CD4-positive, alpha-beta T cell treated with Interleukin-6 for 4 hours (primary cell): ENCODE measurements around the gene FAM83F.

Source experiments
- DNase-seq: peaks from one replicate; pipeline ENCODE4 v3.0.0-alpha.2; 2020; ENCODE audit warnings: mixed read lengths

Gene FAM83F

GRCh38 chr22:40039482-40040115 is 44.8 kb downstream of the FAM83F start:
- no peak for DNase-seq

GRCh38 chr22:40040927-40041326 is 46.2 kb downstream of the FAM83F start:
- no peak for DNase-seq

GRCh38 chr22:40041366-40042137 is 46.8 kb downstream of the FAM83F start:
- DNase-seq = no peak

GRCh38 chr22:40042312-40042711 is 47.6 kb downstream of the FAM83F start:
- no peak for DNase-seq

- DNase-seq = no peak
Measured at GRCh38 chr22:40043081-40043480, 48.3 kb downstream of the FAM83F start.

- DNase-seq = no peak
Measured at GRCh38 chr22:40043793-40044101, 49.0 kb downstream of the FAM83F start.

- DNase-seq = peak; percentile 97
Measured at GRCh38 chr22:40044102-40044869, 49.5 kb downstream of the FAM83F start.

GRCh38 chr22:40044870-40045834 is 50.4 kb downstream of the FAM83F start:
- peak; percentile 84 for DNase-seq

- DNase-seq = peak; percentile 23
Measured at GRCh38 chr22:40046126-40046525, 51.4 kb downstream of the FAM83F start.

GRCh38 chr22:40050258-40050657 is 55.5 kb downstream of the FAM83F start:
- no peak for DNase-seq

GRCh38 chr22:40051322-40051721 is 56.6 kb downstream of the FAM83F start:
- peak; percentile 23 for DNase-seq

- DNase-seq = no peak
Measured at GRCh38 chr22:40053460-40053859, 58.7 kb downstream of the FAM83F start.

- no peak for DNase-seq
Measured at GRCh38 chr22:40054486-40054885, 59.7 kb downstream of the FAM83F start.

- DNase-seq = no peak
Measured at GRCh38 chr22:40055143-40055883, 60.6 kb downstream of the FAM83F start.

GRCh38 chr22:40056154-40056553 is 61.4 kb downstream of the FAM83F start:
- no peak for DNase-seq

GRCh38 chr22:40056559-40056958 is 61.8 kb downstream of the FAM83F start:
- DNase-seq = no peak

GRCh38 chr22:40057652-40058051 is 62.9 kb downstream of the FAM83F start:
- DNase-seq = no peak

- DNase-seq = peak; percentile 26
Measured at GRCh38 chr22:40058265-40058664, 63.5 kb downstream of the FAM83F start.

GRCh38 chr22:40065981-40066380 is 71.2 kb downstream of the FAM83F start:
- no peak for DNase-seq

- no peak for DNase-seq
Measured at GRCh38 chr22:40067639-40068038, 72.9 kb downstream of the FAM83F start.

- no peak for DNase-seq
Measured at GRCh38 chr22:40070701-40071100, 75.9 kb downstream of the FAM83F start.

GRCh38 chr22:40071720-40072119 is 77.0 kb downstream of the FAM83F start:
- no peak for DNase-seq
